GM20000 (cell line): ENCODE results near the gene DPEP2.
"Not testable (repeated sequence)": the region's sequence is repeated elsewhere in the genome, so short reads cannot be mapped to it uniquely, and the experiment has no call there.

Experiments
- DNase-seq: peaks from one replicate; pipeline ENCODE4 v3.0.0; 2012; ENCODE audit warnings: low spot score
- CTCF ChIP-seq: IDR thresholded peaks from 2 replicates; pipeline ENCODE4 v1.5.1; 2012; ENCODE audit warnings: mild to moderate bottlenecking, control low read depth; ENCODE audit errors: extremely low read depth, missing control alignments

Gene DPEP2

GRCh38 chr16:68033101-68033500 lies 33.8 kb upstream of the DPEP2 start:
- no peak for TF ChIP-seq CTCF
- no peak for DNase-seq

- DNase-seq: no peak
Observed at GRCh38 chr16:68031951-68032350, 32.7 kb upstream of the DPEP2 start.

GRCh38 chr16:68030108-68030507 lies 30.8 kb upstream of the DPEP2 start:
- not testable (repeated sequence) for DNase-seq

More at GRCh38 chr16:68031951-68032350, 32.7 kb upstream of the DPEP2 start:
- TF ChIP-seq CTCF: no peak

GRCh38 chr16:68028996-68029395 lies 29.7 kb upstream of the DPEP2 start:
- no peak for TF ChIP-seq CTCF
- DNase-seq: no peak

- peak; percentile 93 for DNase-seq
- TF ChIP-seq CTCF: no peak
Observed at GRCh38 chr16:68022728-68023537, 23.6 kb upstream of the DPEP2 start, which contains the start of the genes DDX28 and DUS2. Gene DDX28, minus strand, starts transcription at chr16:68023232. Its CDS starts 30 bp downstream, at chr16:68023202. Gene DUS2, plus strand, starts transcription at chr16:68023284. Its CDS starts 14,740 bp downstream, at chr16:68038024.

- DNase-seq: no peak
- TF ChIP-seq CTCF: no peak
Observed at GRCh38 chr16:68022278-68022727, 23.0 kb upstream of the DPEP2 start.

- no peak for DNase-seq
- TF ChIP-seq CTCF: no peak
Observed at GRCh38 chr16:68021490-68021889, 22.2 kb upstream of the DPEP2 start.

- DNase-seq: no peak
- TF ChIP-seq CTCF: no peak
Observed at GRCh38 chr16:68019167-68019680, 19.9 kb upstream of the DPEP2 start.
